ENCODE results near the gene RAPGEF6.
A peak's percentile ranks its signal among the peaks of the same experiment; 100 is the strongest.

The RAPGEF6 gene

GRCh38 chr5:131514316-131515283 is 120.4 kb downstream of the RAPGEF6 start:
- H3K4me2 ChIP-seq (ENCODE audit: insufficient read depth, low read length): peak overlapping the region; percentile 60
- peak overlapping the region; percentile 8 to 45; a peak in 2 of 4 replicates for H3K4me3 ChIP-seq (ENCODE audit: low read depth in 1 of 2, low read length in 2 of 2)
- peak overlapping the region; percentile 70 for H3K27ac ChIP-seq (ENCODE audit: low read length)
- peak; percentile 46 for DNase-seq
- H3K79me2 ChIP-seq (ENCODE audit: insufficient read depth, low read length): no peaks in the 10 kb centered on the region
- H3K4me1 ChIP-seq (ENCODE audit: insufficient read depth, low read length): peaks cover 38% of the 10 kb centered on the region
- no peak for TF ChIP-seq EZH2 (IDR thresholded peaks at IDR 0.05; ENCODE audit: borderline replicate concordance, low read depth, low read length, severe bottlenecking)
- TF ChIP-seq CTCF (IDR thresholded peaks at IDR 0.05; ENCODE audit: borderline replicate concordance, extremely low read depth, low read length, poor library complexity, severe bottlenecking): peak; percentile 52
- peak overlapping the region; percentile 39; the same call in 1 of the 2 replicates for H3K9ac ChIP-seq (ENCODE audit: low read depth, low read length)
- peak; percentile 90 for ATAC-seq (ENCODE audit: insufficient read depth, low read depth)
- no peaks in the 10 kb centered on the region for H3K27me3 ChIP-seq (ENCODE audit: insufficient read depth, low read length, poor library complexity)
- H2AFZ ChIP-seq (ENCODE audit: low read depth, low read length): no peak overlapping the region
- H3K9me3 ChIP-seq (ENCODE audit: insufficient read depth, low read length, severe bottlenecking): no peaks in the 10 kb centered on the region
- peaks cover 26% of the 10 kb centered on the region; the same call in 1 of the 2 replicates for H3K36me3 ChIP-seq (ENCODE audit: insufficient read depth, low read length)
- H4K20me1 ChIP-seq (ENCODE audit: insufficient read depth, low read length): no peaks in the 10 kb centered on the region

GRCh38 chr5:131513780-131514179 is 121.2 kb downstream of the RAPGEF6 start:
- H3K9ac ChIP-seq (ENCODE audit: low read depth, low read length): 0 out of 2 replicates have a peak overlapping the region, but pooled peaks have one; percentile 39
- no peaks in the 10 kb centered on the region for H3K9me3 ChIP-seq (ENCODE audit: insufficient read depth, low read length, severe bottlenecking)
- H3K27ac ChIP-seq (ENCODE audit: low read length): no peak overlapping the region
- H3K79me2 ChIP-seq (ENCODE audit: insufficient read depth, low read length): no peaks in the 10 kb centered on the region
- TF ChIP-seq EZH2 (IDR thresholded peaks at IDR 0.05; ENCODE audit: borderline replicate concordance, low read depth, low read length, severe bottlenecking) (no peak), CTCF (IDR thresholded peaks at IDR 0.05; ENCODE audit: borderline replicate concordance, extremely low read depth, low read length, poor library complexity, severe bottlenecking) (no peak)
- H3K4me1 ChIP-seq (ENCODE audit: insufficient read depth, low read length): peaks cover 38% of the 10 kb centered on the region
- H3K4me2 ChIP-seq (ENCODE audit: insufficient read depth, low read length): peak overlapping the region; percentile 60; the same call in 1 of the 2 replicates
- no peaks in the 10 kb centered on the region for H3K27me3 ChIP-seq (ENCODE audit: insufficient read depth, low read length, poor library complexity)
- H4K20me1 ChIP-seq (ENCODE audit: insufficient read depth, low read length): no peaks in the 10 kb centered on the region
- no peak overlapping the region for H2AFZ ChIP-seq (ENCODE audit: low read depth, low read length)
- ATAC-seq (ENCODE audit: insufficient read depth, low read depth) (peak; percentile 55), DNase-seq (peak; percentile 50)
- H3K36me3 ChIP-seq (ENCODE audit: insufficient read depth, low read length): peaks cover 20% of the 10 kb centered on the region; the same call in 1 of the 2 replicates
- H3K4me3 ChIP-seq (ENCODE audit: low read depth in 1 of 2, low read length in 2 of 2): no peak overlapping the region

GRCh38 chr5:131511934-131512333 is 123.1 kb downstream of the RAPGEF6 start:
- H3K36me3 ChIP-seq (ENCODE audit: insufficient read depth, low read length): peaks cover 28% of the 10 kb centered on the region; the same call in 1 of the 2 replicates
- H3K9ac ChIP-seq (ENCODE audit: low read depth, low read length): no peak overlapping the region
- no peaks in the 10 kb centered on the region for H3K27me3 ChIP-seq (ENCODE audit: insufficient read depth, low read length, poor library complexity)
- no peak overlapping the region for H3K4me2 ChIP-seq (ENCODE audit: insufficient read depth, low read length)
- H3K4me1 ChIP-seq (ENCODE audit: insufficient read depth, low read length): peaks cover 36% of the 10 kb centered on the region
- H3K27ac ChIP-seq (ENCODE audit: low read length): 0 out of 2 replicates have a peak overlapping the region, but pooled peaks have one; percentile 1
- ATAC-seq (ENCODE audit: insufficient read depth, low read depth): no peak
- H3K4me3 ChIP-seq (ENCODE audit: low read depth in 1 of 2, low read length in 2 of 2): no peak overlapping the region
- TF ChIP-seq CTCF (IDR thresholded peaks at IDR 0.05; ENCODE audit: borderline replicate concordance, extremely low read depth, low read length, poor library complexity, severe bottlenecking) (no peak), EZH2 (IDR thresholded peaks at IDR 0.05; ENCODE audit: borderline replicate concordance, low read depth, low read length, severe bottlenecking) (no peak)
- H2AFZ ChIP-seq (ENCODE audit: low read depth, low read length): no peak overlapping the region
- no peaks in the 10 kb centered on the region for H3K79me2 ChIP-seq (ENCODE audit: insufficient read depth, low read length)
- no peaks in the 10 kb centered on the region for H4K20me1 ChIP-seq (ENCODE audit: insufficient read depth, low read length)
- H3K9me3 ChIP-seq (ENCODE audit: insufficient read depth, low read length, severe bottlenecking): no peaks in the 10 kb centered on the region
- DNase-seq: no peak

All from DND-41 (cell line).